ENCODE data around the gene MEIS2. TPM values are rescaled to one million over a fixed set of nuclear protein-coding genes. Genes with fewer than 3 reads are reported as not detected.

MEIS2 gene
- total RNA-seq, 4 donors from 2014 or later: 28.3 to 87.5 (median 42.2) TPM

- no peak for TF ChIP-seq CTCF (IDR thresholded peaks at IDR 0.05)
- DNase-seq (ENCODE audit: low spot score): no peak
- ATAC-seq (ENCODE audit: low FRiP score): no peak
Observed at GRCh38 chr15:36907295-36907694, 193.1 kb downstream of the MEIS2 start.

- TF ChIP-seq CTCF (IDR thresholded peaks at IDR 0.05): no peak
- ATAC-seq (ENCODE audit: low FRiP score) (peak; percentile 58), DNase-seq (ENCODE audit: low spot score) (no peak)
Observed at GRCh38 chr15:36905908-36906307, 194.4 kb downstream of the MEIS2 start.

- ATAC-seq (ENCODE audit: low FRiP score) (no peak), DNase-seq (ENCODE audit: low spot score) (no peak)
- TF ChIP-seq CTCF (IDR thresholded peaks at IDR 0.05): no peak
Observed at GRCh38 chr15:36904715-36905114, 195.6 kb downstream of the MEIS2 start.

- no peak for ATAC-seq (ENCODE audit: low FRiP score)
- DNase-seq (ENCODE audit: low spot score): no peak
- no peak for TF ChIP-seq CTCF (IDR thresholded peaks at IDR 0.05)
Observed at GRCh38 chr15:36903922-36904556, 196.3 kb downstream of the MEIS2 start.

- ATAC-seq (ENCODE audit: low FRiP score) (no peak), DNase-seq (ENCODE audit: low spot score) (no peak)
- no peak for TF ChIP-seq CTCF (IDR thresholded peaks at IDR 0.05)
Observed at GRCh38 chr15:36903195-36903594, 197.2 kb downstream of the MEIS2 start.

GRCh38 chr15:36901012-36901411 lies 199.3 kb downstream of the MEIS2 start:
- no peak for DNase-seq (ENCODE audit: low spot score)
- ATAC-seq (ENCODE audit: low FRiP score): no peak
- TF ChIP-seq CTCF (IDR thresholded peaks at IDR 0.05): no peak

GRCh38 chr15:36899696-36900095 lies 200.7 kb downstream of the MEIS2 start:
- DNase-seq (ENCODE audit: low spot score) (no peak), ATAC-seq (ENCODE audit: low FRiP score) (no peak)
- TF ChIP-seq CTCF (IDR thresholded peaks at IDR 0.05): no peak
